ENCODE results near the gene MMP27. TPM values are rescaled to one million over a fixed set of nuclear protein-coding genes. Genes with fewer than 3 reads are reported as not detected.
A peak's percentile ranks its signal among the peaks of the same experiment; 100 is the strongest.

The MMP27 gene
- total and polyA plus RNA-seq, 3 experiments from 2014 or later, result not detected

DNA sequence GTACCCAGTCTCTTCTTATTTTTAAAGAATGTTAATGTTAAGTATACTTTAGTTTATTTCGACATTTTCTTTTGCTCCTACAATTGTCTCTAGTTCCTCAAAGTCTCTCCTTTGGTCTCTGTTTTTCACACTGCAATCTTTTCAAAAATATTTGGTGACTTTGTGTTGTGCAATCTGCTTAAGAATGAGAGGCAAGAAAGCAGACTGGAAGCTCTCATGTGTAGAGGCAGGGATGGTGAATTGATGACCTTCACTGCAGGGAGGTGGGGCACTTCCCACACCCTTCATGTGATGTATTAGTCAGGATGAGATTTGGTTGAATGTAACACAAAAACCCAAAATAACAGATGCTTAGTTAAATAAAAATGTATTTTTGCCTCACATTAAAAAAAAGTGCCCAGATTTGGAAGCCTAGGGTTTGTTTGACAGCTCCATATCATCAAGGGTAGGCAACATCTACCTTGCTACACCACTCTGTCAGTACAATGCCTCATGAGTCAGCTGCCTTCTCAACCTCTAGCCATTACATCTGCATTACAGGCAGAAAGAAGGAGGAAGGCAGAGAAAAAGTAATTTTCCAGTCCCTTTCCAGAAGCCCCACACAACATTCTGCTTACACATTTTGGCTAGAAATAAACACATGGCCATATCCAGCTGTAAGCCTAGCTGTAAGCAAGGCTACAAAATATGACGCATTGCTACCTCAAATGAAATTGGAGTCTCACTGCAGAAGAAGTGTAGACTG, 3.8 kb upstream of the MMP27 start:
- Mint-ChIP-seq H3K27me3 (peaks cover 6 to 30% of the 10 kb centered on the region in 2 donors), H3K27ac (no peak overlapping the region), H3K4me3 (peak overlapping the region in 1 of 7 donors; percentile 34), H3K9me3 (no peaks in the 10 kb centered on the region), H3K36me3 (no peaks in the 10 kb centered on the region), H3K4me1 (no peaks in the 10 kb centered on the region)
- no peaks in the 10 kb centered on the region for H3K36me3 ChIP-seq (ENCODE audit: insufficient read depth, low read length)
- H3K9me3 ChIP-seq (ENCODE audit: low read length), result no peaks in the 10 kb centered on the region
- ChIA-PET POLR2A (no interaction called here), CTCF (no interaction called here)
- no peak for DNase-seq
- no peaks in the 10 kb centered on the region for H3K27me3 ChIP-seq (ENCODE audit: insufficient read depth, low read length, poor library complexity, severe bottlenecking)
- no peak overlapping the region for H3K4me3 ChIP-seq (ENCODE audit: low read length)
- H3K27ac ChIP-seq (ENCODE audit: low read depth, low read length), result no peak overlapping the region
- no peaks in the 10 kb centered on the region for H3K4me1 ChIP-seq (ENCODE audit: insufficient read depth, low read length)

- POLR2A ChIA-PET, result no interaction called here
- no peaks in the 10 kb centered on the region for H3K36me3 ChIP-seq (ENCODE audit: insufficient read depth, low read length)
These were observed 3.1 kb upstream of the MMP27 start for GRCh38 chr11:102708654-102709053.

DNA sequence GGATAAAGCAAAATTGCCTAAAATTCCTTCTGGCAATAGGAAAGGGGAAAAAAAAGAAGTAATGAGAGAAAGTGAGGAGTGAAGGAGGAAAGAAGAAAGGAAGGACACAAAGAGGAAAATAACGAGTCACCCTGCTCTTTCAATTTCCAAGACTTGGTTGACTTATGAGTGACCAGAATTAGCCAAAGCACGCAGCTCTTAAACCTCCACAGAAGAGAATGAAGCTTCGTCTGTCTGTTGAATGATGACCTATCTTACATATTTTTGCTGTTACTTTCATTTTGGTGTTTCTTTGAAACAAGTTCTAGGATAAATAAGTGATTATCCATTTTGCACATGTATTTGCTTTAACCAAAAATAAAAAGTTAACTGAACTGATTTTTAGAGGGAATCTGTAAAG, 728 bp downstream of the MMP27 start:
- no peak overlapping the region for H3K27ac Mint-ChIP-seq
- no peaks in the 10 kb centered on the region for H3K9me3 Mint-ChIP-seq
- no peak for DNase-seq
- Histone ChIP-seq H3K4me1 (ENCODE audit: insufficient read depth, low read length) (no peaks in the 10 kb centered on the region), H3K27me3 (ENCODE audit: insufficient read depth, low read length, poor library complexity, severe bottlenecking) (no peaks in the 10 kb centered on the region), H3K9me3 (ENCODE audit: low read length) (no peaks in the 10 kb centered on the region), H3K27ac (ENCODE audit: low read depth, low read length) (no peak overlapping the region), H3K4me3 (ENCODE audit: low read length) (no peak overlapping the region), H3K36me3 (ENCODE audit: insufficient read depth, low read length) (no peaks in the 10 kb centered on the region)
- H3K36me3 Mint-ChIP-seq, result no peaks in the 10 kb centered on the region
- POLR2A ChIA-PET, result no interaction called here
- H3K27me3 Mint-ChIP-seq, result peaks cover 0 to 6% of the 10 kb centered on the region in 2 donors
- CTCF ChIA-PET, result no interaction called here
- peaks cover 0 to 5% (median 0%) of the 10 kb centered on the region in 3 donors for H3K4me1 Mint-ChIP-seq
- H3K4me3 Mint-ChIP-seq, result no peak overlapping the region

More at GRCh38 chr11:102708654-102709053, 3.1 kb upstream of the MMP27 start:
- Mint-ChIP-seq H3K9me3 (no peaks in the 10 kb centered on the region), H3K27me3 (peaks cover 6 to 27% of the 10 kb centered on the region in 2 donors), H3K36me3 (no peaks in the 10 kb centered on the region), H3K27ac (no peak overlapping the region), H3K4me3 (no peak overlapping the region), H3K4me1 (peaks cover 0 to 5% (median 0%) of the 10 kb centered on the region in 3 donors)
- Histone ChIP-seq H3K4me1 (ENCODE audit: insufficient read depth, low read length) (no peaks in the 10 kb centered on the region), H3K27ac (ENCODE audit: low read depth, low read length) (no peak overlapping the region), H3K27me3 (ENCODE audit: insufficient read depth, low read length, poor library complexity, severe bottlenecking) (no peaks in the 10 kb centered on the region), H3K9me3 (ENCODE audit: low read length) (no peaks in the 10 kb centered on the region), H3K4me3 (ENCODE audit: low read length) (no peak overlapping the region)
- no peak for DNase-seq
- CTCF ChIA-PET, result no interaction called here

- Mint-ChIP-seq H3K4me3 (no peak overlapping the region), H3K27ac (no peak overlapping the region), H3K4me1 (peaks cover 0 to 5% (median 0%) of the 10 kb centered on the region in 3 donors), H3K36me3 (no peaks in the 10 kb centered on the region), H3K27me3 (peaks cover 0 to 3% of the 10 kb centered on the region in 2 donors), H3K9me3 (no peaks in the 10 kb centered on the region)
- POLR2A ChIA-PET, result no interaction called here
- Histone ChIP-seq H3K27ac (ENCODE audit: low read depth, low read length) (no peak overlapping the region), H3K4me1 (ENCODE audit: insufficient read depth, low read length) (no peaks in the 10 kb centered on the region), H3K36me3 (ENCODE audit: insufficient read depth, low read length) (no peaks in the 10 kb centered on the region), H3K27me3 (ENCODE audit: insufficient read depth, low read length, poor library complexity, severe bottlenecking) (no peaks in the 10 kb centered on the region), H3K4me3 (ENCODE audit: low read length) (no peak overlapping the region), H3K9me3 (ENCODE audit: low read length) (no peaks in the 10 kb centered on the region)
- DNase-seq, result no peak
- CTCF ChIA-PET, result no interaction called here
These were observed 1.6 kb downstream of the MMP27 start for GRCh38 chr11:102703826-102704493.

- Histone ChIP-seq H3K36me3 (ENCODE audit: insufficient read depth, low read length) (no peaks in the 10 kb centered on the region), H3K27ac (ENCODE audit: low read depth, low read length) (no peak overlapping the region), H3K4me1 (ENCODE audit: insufficient read depth, low read length) (no peaks in the 10 kb centered on the region), H3K9me3 (ENCODE audit: low read length) (no peaks in the 10 kb centered on the region), H3K27me3 (ENCODE audit: insufficient read depth, low read length, poor library complexity, severe bottlenecking) (no peaks in the 10 kb centered on the region), H3K4me3 (ENCODE audit: low read length) (no peak overlapping the region)
- DNase-seq, result no peak
- ChIA-PET CTCF (no interaction called here), POLR2A (no interaction called here)
- H3K4me1 Mint-ChIP-seq, result no peaks in the 10 kb centered on the region
- H3K36me3 Mint-ChIP-seq, result no peaks in the 10 kb centered on the region
- no peak overlapping the region for H3K27ac Mint-ChIP-seq
- no peaks in the 10 kb centered on the region for H3K9me3 Mint-ChIP-seq
- H3K4me3 Mint-ChIP-seq, result no peak overlapping the region
- peaks cover 4 to 36% of the 10 kb centered on the region in 2 donors for H3K27me3 Mint-ChIP-seq
These were observed 10.4 kb downstream of the MMP27 start for GRCh38 chr11:102695201-102695600.

- Histone ChIP-seq H3K9me3 (ENCODE audit: low read length) (no peaks in the 10 kb centered on the region), H3K36me3 (ENCODE audit: insufficient read depth, low read length) (no peaks in the 10 kb centered on the region), H3K4me3 (ENCODE audit: low read length) (no peak overlapping the region), H3K27me3 (ENCODE audit: insufficient read depth, low read length, poor library complexity, severe bottlenecking) (no peaks in the 10 kb centered on the region), H3K27ac (ENCODE audit: low read depth, low read length) (no peak overlapping the region), H3K4me1 (ENCODE audit: insufficient read depth, low read length) (no peaks in the 10 kb centered on the region)
- POLR2A ChIA-PET, result no interaction called here
- Mint-ChIP-seq H3K4me1 (no peaks in the 10 kb centered on the region), H3K36me3 (peaks cover 0 to 1% (median 0%) of the 10 kb centered on the region in 3 donors), H3K27me3 (peaks cover 14 to 38% of the 10 kb centered on the region in 2 donors), H3K4me3 (no peak overlapping the region), H3K9me3 (no peaks in the 10 kb centered on the region), H3K27ac (no peak overlapping the region)
- CTCF ChIA-PET, result no interaction called here
- DNase-seq, result no peak
These were observed 19.8 kb downstream of the MMP27 start for GRCh38 chr11:102685754-102686153.

DNA sequence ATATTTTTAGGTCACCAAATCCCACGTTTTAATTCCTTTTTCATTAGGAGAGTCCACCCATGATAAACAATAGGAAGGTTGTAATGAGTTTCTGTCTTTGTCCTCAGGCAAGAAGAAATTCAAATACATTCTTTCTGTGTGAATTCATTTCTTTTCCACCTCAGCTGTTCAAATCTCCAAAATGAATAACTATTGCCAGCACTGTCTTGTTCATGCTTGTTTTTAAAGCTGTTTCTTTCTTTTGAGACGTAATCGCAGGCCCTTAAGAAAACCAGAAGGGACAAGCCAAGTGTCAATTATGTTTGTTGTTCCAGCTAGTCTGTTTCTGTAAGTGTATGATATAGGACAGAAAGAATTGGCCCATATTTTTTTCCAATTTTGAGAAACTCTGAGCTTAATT, 20.2 kb downstream of the MMP27 start:
- CTCF ChIA-PET, result no interaction called here
- Mint-ChIP-seq H3K4me1 (no peaks in the 10 kb centered on the region), H3K4me3 (no peak overlapping the region), H3K27ac (no peak overlapping the region), H3K27me3 (peaks cover 15 to 37% of the 10 kb centered on the region in 2 donors), H3K36me3 (peaks cover 0 to 1% (median 0%) of the 10 kb centered on the region in 3 donors), H3K9me3 (no peaks in the 10 kb centered on the region)
- H3K27ac ChIP-seq (ENCODE audit: low read depth, low read length), result no peak overlapping the region
- POLR2A ChIA-PET, result no interaction called here
- no peaks in the 10 kb centered on the region for H3K4me1 ChIP-seq (ENCODE audit: insufficient read depth, low read length)
- H3K27me3 ChIP-seq (ENCODE audit: insufficient read depth, low read length, poor library complexity, severe bottlenecking), result no peaks in the 10 kb centered on the region
- no peak overlapping the region for H3K4me3 ChIP-seq (ENCODE audit: low read length)
- DNase-seq, result no peak
- H3K36me3 ChIP-seq (ENCODE audit: insufficient read depth, low read length), result no peaks in the 10 kb centered on the region
- no peaks in the 10 kb centered on the region for H3K9me3 ChIP-seq (ENCODE audit: low read length)

DNA sequence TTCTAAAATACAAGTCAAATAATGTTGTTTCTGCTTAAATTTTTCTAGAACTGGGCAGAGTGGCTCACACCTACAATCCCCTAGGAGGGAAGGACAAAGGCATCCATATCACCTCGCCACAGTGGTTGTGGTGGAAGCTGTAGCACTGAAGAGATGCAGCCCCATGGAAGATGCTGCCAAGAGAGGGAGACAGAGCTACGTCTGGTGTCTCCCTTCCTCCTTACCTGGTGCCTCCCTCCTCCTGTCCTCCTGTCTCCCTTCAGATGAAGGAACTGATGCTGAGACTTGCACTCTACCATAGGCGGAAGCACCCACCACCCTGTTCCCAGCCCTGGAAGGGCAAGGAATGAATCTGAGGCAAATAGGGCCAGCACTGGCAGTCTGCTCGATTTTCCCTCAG, 22.3 kb downstream of the MMP27 start:
- H3K27me3 Mint-ChIP-seq, result peaks cover 18 to 54% of the 10 kb centered on the region in 2 donors
- POLR2A ChIA-PET, result no interaction called here
- no peaks in the 10 kb centered on the region for H3K9me3 Mint-ChIP-seq
- Histone ChIP-seq H3K4me3 (ENCODE audit: low read length) (no peak overlapping the region), H3K27ac (ENCODE audit: low read depth, low read length) (no peak overlapping the region), H3K36me3 (ENCODE audit: insufficient read depth, low read length) (no peaks in the 10 kb centered on the region), H3K27me3 (ENCODE audit: insufficient read depth, low read length, poor library complexity, severe bottlenecking) (no peaks in the 10 kb centered on the region), H3K9me3 (ENCODE audit: low read length) (no peaks in the 10 kb centered on the region), H3K4me1 (ENCODE audit: insufficient read depth, low read length) (no peaks in the 10 kb centered on the region)
- H3K4me1 Mint-ChIP-seq, result no peaks in the 10 kb centered on the region
- CTCF ChIA-PET, result no interaction called here
- H3K4me3 Mint-ChIP-seq, result no peak overlapping the region
- no peak for DNase-seq
- H3K27ac Mint-ChIP-seq, result no peak overlapping the region
- peaks cover 0 to 1% (median 0%) of the 10 kb centered on the region in 3 donors for H3K36me3 Mint-ChIP-seq

All from CD8-positive, alpha-beta memory T cell (primary cell).